ENCODE measurements around the gene CDKL5. TPM values are rescaled to one million over a fixed set of nuclear protein-coding genes. Genes with fewer than 3 reads are reported as not detected.

CDKL5 gene
- total and polyA plus RNA-seq, 9 donors = 3.5 to 7.4 (median 4.8) TPM

GRCh38 chrX:18676470-18676869 is 251.1 kb downstream of the CDKL5 start:
- no peak for DNase-seq
- Histone ChIP-seq H3K36me3 (ENCODE audit: control insufficient read depth, insufficient read depth, low read length) (no peaks in the 10 kb centered on the region), H3K27ac (ENCODE audit: low read length) (no peak overlapping the region), H3K27me3 (ENCODE audit: control insufficient read depth, insufficient read depth, low read length) (peaks cover 15% of the 10 kb centered on the region), H3K4me1 (ENCODE audit: control insufficient read depth, insufficient read depth, low read length) (peaks cover 4% of the 10 kb centered on the region), H3K4me3 (ENCODE audit: low read length) (no peak overlapping the region), H3K9me3 (replicated peaks; ENCODE audit: control insufficient read depth, low read depth, low read length) (no peaks in the 10 kb centered on the region)
- 63% methylated on average over 7 of the region's 11 CpGs for WGBS (ENCODE audit: insufficient coverage)

- Histone ChIP-seq H3K4me1 (ENCODE audit: control insufficient read depth, insufficient read depth, low read length) (peaks cover 4% of the 10 kb centered on the region), H3K9me3 (replicated peaks; ENCODE audit: control insufficient read depth, low read depth, low read length) (no peaks in the 10 kb centered on the region), H3K4me3 (ENCODE audit: low read length) (no peak overlapping the region), H3K36me3 (ENCODE audit: control insufficient read depth, insufficient read depth, low read length) (no peaks in the 10 kb centered on the region), H3K27ac (ENCODE audit: low read length) (no peak overlapping the region), H3K27me3 (ENCODE audit: control insufficient read depth, insufficient read depth, low read length) (peaks cover 15% of the 10 kb centered on the region)
- DNase-seq = no peak
- 74% methylated on average over 10 of the region's 17 CpGs for WGBS (ENCODE audit: insufficient coverage)
Measured at GRCh38 chrX:18677161-18677869, 251.9 kb downstream of the CDKL5 start.

GRCh38 chrX:18681996-18682395 is 256.6 kb downstream of the CDKL5 start:
- no peak for DNase-seq
- Histone ChIP-seq H3K27ac (ENCODE audit: low read length) (no peak overlapping the region), H3K9me3 (replicated peaks; ENCODE audit: control insufficient read depth, low read depth, low read length) (no peaks in the 10 kb centered on the region), H3K36me3 (ENCODE audit: control insufficient read depth, insufficient read depth, low read length) (no peaks in the 10 kb centered on the region), H3K4me3 (ENCODE audit: low read length) (no peak overlapping the region), H3K4me1 (ENCODE audit: control insufficient read depth, insufficient read depth, low read length) (no peaks in the 10 kb centered on the region), H3K27me3 (ENCODE audit: control insufficient read depth, insufficient read depth, low read length) (peaks cover 4% of the 10 kb centered on the region)
- WGBS (ENCODE audit: insufficient coverage) = 74% methylated on average over 6 of the region's 6 CpGs

GRCh38 chrX:18682979-18683387 is 257.6 kb downstream of the CDKL5 start:
- Histone ChIP-seq H3K9me3 (replicated peaks; ENCODE audit: control insufficient read depth, low read depth, low read length) (no peaks in the 10 kb centered on the region), H3K36me3 (ENCODE audit: control insufficient read depth, insufficient read depth, low read length) (no peaks in the 10 kb centered on the region), H3K4me3 (ENCODE audit: low read length) (no peak overlapping the region), H3K4me1 (ENCODE audit: control insufficient read depth, insufficient read depth, low read length) (no peaks in the 10 kb centered on the region), H3K27ac (ENCODE audit: low read length) (no peak overlapping the region), H3K27me3 (ENCODE audit: control insufficient read depth, insufficient read depth, low read length) (peaks cover 4% of the 10 kb centered on the region)
- DNase-seq = no peak
- 68% methylated on average over 8 of the region's 9 CpGs for WGBS (ENCODE audit: insufficient coverage)

GRCh38 chrX:18687856-18688495 is 262.6 kb downstream of the CDKL5 start:
- H3K9me3 ChIP-seq (replicated peaks; ENCODE audit: control insufficient read depth, low read depth, low read length) = no peaks in the 10 kb centered on the region
- peaks cover 4% of the 10 kb centered on the region for H3K27me3 ChIP-seq (ENCODE audit: control insufficient read depth, insufficient read depth, low read length)
- H3K4me1 ChIP-seq (ENCODE audit: control insufficient read depth, insufficient read depth, low read length) = no peaks in the 10 kb centered on the region
- WGBS (ENCODE audit: insufficient coverage) = 75% methylated on average over 2 of the region's 7 CpGs
- no peaks in the 10 kb centered on the region for H3K36me3 ChIP-seq (ENCODE audit: control insufficient read depth, insufficient read depth, low read length)
- no peak for DNase-seq
- H3K4me3 ChIP-seq (ENCODE audit: low read length) = no peak overlapping the region
- no peak overlapping the region for H3K27ac ChIP-seq (ENCODE audit: low read length)

- WGBS (ENCODE audit: insufficient coverage) = no CpG with 5 or more reads among the region's 1 CpG
- H3K9me3 ChIP-seq (replicated peaks; ENCODE audit: control insufficient read depth, low read depth, low read length) = peaks cover 3% of the 10 kb centered on the region
- DNase-seq = no peak
- H3K27ac ChIP-seq (ENCODE audit: low read length) = no peak overlapping the region
- H3K4me1 ChIP-seq (ENCODE audit: control insufficient read depth, insufficient read depth, low read length) = no peaks in the 10 kb centered on the region
- H3K4me3 ChIP-seq (ENCODE audit: low read length) = no peak overlapping the region
- H3K36me3 ChIP-seq (ENCODE audit: control insufficient read depth, insufficient read depth, low read length) = no peaks in the 10 kb centered on the region
- H3K27me3 ChIP-seq (ENCODE audit: control insufficient read depth, insufficient read depth, low read length) = peaks cover 5% of the 10 kb centered on the region
Measured at GRCh38 chrX:18691431-18691830, 266.0 kb downstream of the CDKL5 start.

DNA sequence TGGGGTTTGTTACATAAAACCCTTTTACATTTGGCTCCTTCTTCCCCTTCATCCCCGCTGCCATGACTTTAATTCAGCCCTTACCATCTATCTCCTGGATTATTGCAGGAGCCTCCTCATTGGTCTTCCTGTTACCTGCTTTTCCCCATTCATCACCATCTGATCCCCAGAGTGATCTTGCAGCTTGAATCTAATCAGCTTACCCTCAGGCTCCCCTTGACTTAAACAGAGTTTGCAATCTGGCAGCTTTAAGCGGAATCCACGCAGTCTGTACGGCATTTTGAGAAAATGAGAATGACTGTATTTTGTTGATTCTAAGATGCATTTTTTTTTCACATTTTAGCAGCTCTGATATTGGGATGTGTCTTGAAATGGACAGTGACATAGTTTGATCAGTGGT is 267.1 kb downstream of the CDKL5 start:
- no peak for DNase-seq
- Histone ChIP-seq H3K27ac (ENCODE audit: low read length) (no peak overlapping the region), H3K4me1 (ENCODE audit: control insufficient read depth, insufficient read depth, low read length) (no peaks in the 10 kb centered on the region), H3K4me3 (ENCODE audit: low read length) (no peak overlapping the region), H3K27me3 (ENCODE audit: control insufficient read depth, insufficient read depth, low read length) (peaks cover 10% of the 10 kb centered on the region), H3K36me3 (ENCODE audit: control insufficient read depth, insufficient read depth, low read length) (no peaks in the 10 kb centered on the region), H3K9me3 (replicated peaks; ENCODE audit: control insufficient read depth, low read depth, low read length) (peaks cover 3% of the 10 kb centered on the region)
- 73% methylated on average over 1 of the region's 4 CpGs for WGBS (ENCODE audit: insufficient coverage)

GRCh38 chrX:18696653-18697052 is 271.2 kb downstream of the CDKL5 start:
- Histone ChIP-seq H3K4me3 (ENCODE audit: low read length) (no peak overlapping the region), H3K4me1 (ENCODE audit: control insufficient read depth, insufficient read depth, low read length) (no peaks in the 10 kb centered on the region), H3K27me3 (ENCODE audit: control insufficient read depth, insufficient read depth, low read length) (peaks cover 18% of the 10 kb centered on the region), H3K9me3 (replicated peaks; ENCODE audit: control insufficient read depth, low read depth, low read length) (peaks cover 3% of the 10 kb centered on the region), H3K36me3 (ENCODE audit: control insufficient read depth, insufficient read depth, low read length) (no peaks in the 10 kb centered on the region), H3K27ac (ENCODE audit: low read length) (no peak overlapping the region)
- 90% methylated on average over 2 of the region's 3 CpGs for WGBS (ENCODE audit: insufficient coverage)
- no peak for DNase-seq

DNA sequence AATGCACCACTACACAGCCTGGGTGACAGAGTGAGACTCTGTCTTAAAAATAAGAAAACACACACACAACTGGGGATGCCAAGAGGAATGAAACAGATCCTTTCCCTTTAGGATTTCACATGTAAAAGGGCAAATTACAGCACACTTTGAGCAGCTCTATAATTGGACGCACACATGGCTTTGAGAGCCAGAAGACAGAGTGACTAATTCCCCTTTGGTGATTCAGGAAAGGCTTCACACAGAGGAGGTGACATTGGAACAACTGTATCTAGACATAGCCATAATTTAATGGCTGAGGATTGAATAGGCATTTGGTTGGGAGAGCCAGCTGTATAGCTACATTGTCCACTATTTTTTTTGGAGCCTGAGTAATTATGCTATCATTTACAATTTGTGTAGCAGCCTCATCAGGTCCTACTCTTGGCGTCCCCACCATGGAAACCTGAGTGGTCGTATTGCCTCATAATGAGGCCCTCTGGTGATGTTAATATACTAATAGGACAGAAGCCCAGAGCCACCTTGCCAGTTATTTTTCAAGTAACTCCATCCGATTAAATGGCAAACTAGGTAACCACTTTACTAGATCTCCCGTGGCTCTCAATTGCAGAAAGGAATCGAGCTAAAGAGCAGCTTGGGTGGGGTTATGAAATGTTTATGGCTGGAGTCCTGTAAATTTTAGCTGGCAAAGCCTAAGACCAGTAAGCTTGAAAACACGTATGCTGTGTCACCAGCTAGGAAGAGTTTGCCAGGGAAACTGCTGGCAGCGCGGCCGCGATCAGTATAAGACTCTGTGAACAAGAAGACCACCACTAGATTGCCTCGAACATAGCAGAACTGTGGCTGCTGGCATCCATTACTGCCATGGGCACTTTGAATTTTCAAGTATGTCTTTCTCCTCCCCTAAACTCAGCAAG is 273.6 kb downstream of the CDKL5 start:
- Histone ChIP-seq H3K27ac (ENCODE audit: low read length) (no peak overlapping the region), H3K9me3 (replicated peaks; ENCODE audit: control insufficient read depth, low read depth, low read length) (peaks cover 3% of the 10 kb centered on the region), H3K4me3 (ENCODE audit: low read length) (no peak overlapping the region), H3K4me1 (ENCODE audit: control insufficient read depth, insufficient read depth, low read length) (no peaks in the 10 kb centered on the region), H3K36me3 (ENCODE audit: control insufficient read depth, insufficient read depth, low read length) (no peaks in the 10 kb centered on the region), H3K27me3 (ENCODE audit: control insufficient read depth, insufficient read depth, low read length) (peaks cover 23% of the 10 kb centered on the region)
- 86% methylated on average over 5 of the region's 12 CpGs for WGBS (ENCODE audit: insufficient coverage)
- DNase-seq = no peak

All from muscle of leg (tissue), 11 donors.